ENCODE results near the gene GFER. TPM values are rescaled to one million over a fixed set of nuclear protein-coding genes. Genes with fewer than 3 reads are reported as not detected.

The GFER gene
- total and polyA plus RNA-seq, 10 of the 15 experiments (the other 5 are each of a cell fraction or from before 2014, with no cell fraction given): 2.4 to 57.7 (median 31.3) TPM

DNA sequence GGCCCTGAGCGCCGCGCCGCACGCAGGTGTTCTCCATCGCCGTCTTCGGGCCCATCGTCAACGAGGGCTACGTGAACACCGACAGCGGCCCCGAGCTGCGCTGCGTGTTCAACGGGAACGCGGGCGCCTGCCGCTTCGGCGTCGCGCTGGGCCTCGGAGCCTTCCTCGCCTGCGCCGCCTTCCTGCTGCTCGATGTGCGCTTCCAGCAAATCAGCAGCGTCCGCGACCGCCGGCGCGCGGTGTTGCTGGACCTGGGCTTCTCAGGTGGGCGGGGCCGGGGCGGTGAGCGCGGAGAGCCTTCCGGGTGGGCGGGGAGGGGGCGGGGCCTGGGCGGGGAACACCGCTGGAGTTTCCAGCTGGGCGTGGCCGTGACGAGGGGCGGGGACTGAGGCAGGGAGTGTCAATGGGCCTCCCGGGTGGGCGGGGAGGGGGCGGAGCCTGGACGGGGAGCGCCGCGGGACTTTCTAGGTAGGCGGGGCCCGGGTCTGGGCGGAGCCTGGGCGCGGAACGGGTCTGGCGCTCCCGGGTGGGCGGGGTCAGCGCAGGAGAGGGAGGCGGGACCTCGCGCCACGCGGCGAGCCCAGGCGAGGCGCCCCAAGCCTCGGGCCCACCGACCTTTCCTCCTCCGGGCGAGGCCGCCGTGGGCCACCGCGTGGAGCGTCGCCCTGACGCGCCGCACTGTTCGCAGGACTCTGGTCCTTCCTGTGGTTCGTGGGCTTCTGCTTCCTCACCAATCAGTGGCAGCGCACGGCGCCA, 8.1 kb downstream of the GFER start (continued):
- TF ChIP-seq, protein P1, sequence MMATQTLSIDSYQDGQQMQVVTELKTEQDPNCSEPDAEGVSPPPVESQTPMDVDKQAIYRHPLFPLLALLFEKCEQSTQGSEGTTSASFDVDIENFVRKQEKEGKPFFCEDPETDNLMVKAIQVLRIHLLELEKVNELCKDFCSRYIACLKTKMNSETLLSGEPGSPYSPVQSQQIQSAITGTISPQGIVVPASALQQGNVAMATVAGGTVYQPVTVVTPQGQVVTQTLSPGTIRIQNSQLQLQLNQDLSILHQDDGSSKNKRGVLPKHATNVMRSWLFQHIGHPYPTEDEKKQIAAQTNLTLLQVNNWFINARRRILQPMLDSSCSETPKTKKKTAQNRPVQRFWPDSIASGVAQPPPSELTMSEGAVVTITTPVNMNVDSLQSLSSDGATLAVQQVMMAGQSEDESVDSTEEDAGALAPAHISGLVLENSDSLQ (IDR thresholded peaks at IDR 0.05): no peak; the same call in 1 of the 2 replicates
- TF ChIP-seq, protein P2, sequence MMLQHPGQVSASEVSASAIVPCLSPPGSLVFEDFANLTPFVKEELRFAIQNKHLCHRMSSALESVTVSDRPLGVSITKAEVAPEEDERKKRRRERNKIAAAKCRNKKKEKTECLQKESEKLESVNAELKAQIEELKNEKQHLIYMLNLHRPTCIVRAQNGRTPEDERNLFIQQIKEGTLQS (IDR thresholded peaks at IDR 0.05; ENCODE audit: borderline replicate concordance, extremely low read depth, low read depth, low read length): no peak
- TF ChIP-seq, protein P3, sequence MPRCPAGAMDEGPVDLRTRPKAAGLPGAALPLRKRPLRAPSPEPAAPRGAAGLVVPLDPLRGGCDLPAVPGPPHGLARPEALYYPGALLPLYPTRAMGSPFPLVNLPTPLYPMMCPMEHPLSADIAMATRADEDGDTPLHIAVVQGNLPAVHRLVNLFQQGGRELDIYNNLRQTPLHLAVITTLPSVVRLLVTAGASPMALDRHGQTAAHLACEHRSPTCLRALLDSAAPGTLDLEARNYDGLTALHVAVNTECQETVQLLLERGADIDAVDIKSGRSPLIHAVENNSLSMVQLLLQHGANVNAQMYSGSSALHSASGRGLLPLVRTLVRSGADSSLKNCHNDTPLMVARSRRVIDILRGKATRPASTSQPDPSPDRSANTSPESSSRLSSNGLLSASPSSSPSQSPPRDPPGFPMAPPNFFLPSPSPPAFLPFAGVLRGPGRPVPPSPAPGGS (IDR thresholded peaks at IDR 0.05; ENCODE audit: borderline replicate concordance, insufficient read depth, low read depth, low read length, poor library complexity, severe bottlenecking): peak; percentile 10
- TF ChIP-seq NFYA (IDR thresholded peaks at IDR 0.05; ENCODE audit: borderline replicate concordance, low read depth, low read length) (no peak), NFYB (IDR thresholded peaks at IDR 0.05; ENCODE audit: insufficient read depth, low read depth, low read length) (0 out of 2 replicates have a peak, but pooled peaks have one; percentile 32), NR2F1 (conservative IDR thresholded peaks at IDR 0.05) (peak; percentile 17), GATAD2B (conservative IDR thresholded peaks at IDR 0.05; ENCODE audit: low read depth) (peak; percentile 73), ESRRA (IDR thresholded peaks at IDR 0.05; ENCODE audit: low read length) (no peak), RB1 (IDR thresholded peaks at IDR 0.05; ENCODE audit: borderline replicate concordance) (peak; percentile 11; the same call in 1 of the 2 replicates), EGR1 (IDR thresholded peaks at IDR 0.05; ENCODE audit: borderline replicate concordance in 1 of 2, low read depth in 2 of 2, low read length in 2 of 2) (peak in 1 of 2 experiments; percentile 42; a peak in 2 of 3 replicates), RUNX3 (IDR thresholded peaks at IDR 0.05; ENCODE audit: low read length) (no peak), HCFC1 (IDR thresholded peaks at IDR 0.05; ENCODE audit: low read length) (no peak), LARP7 (IDR thresholded peaks at IDR 0.05) (peak; percentile 56; the same call in 1 of the 2 replicates), NR2C1 (IDR thresholded peaks at IDR 0.05) (no peak)
- TF ChIP-seq, protein P4, sequence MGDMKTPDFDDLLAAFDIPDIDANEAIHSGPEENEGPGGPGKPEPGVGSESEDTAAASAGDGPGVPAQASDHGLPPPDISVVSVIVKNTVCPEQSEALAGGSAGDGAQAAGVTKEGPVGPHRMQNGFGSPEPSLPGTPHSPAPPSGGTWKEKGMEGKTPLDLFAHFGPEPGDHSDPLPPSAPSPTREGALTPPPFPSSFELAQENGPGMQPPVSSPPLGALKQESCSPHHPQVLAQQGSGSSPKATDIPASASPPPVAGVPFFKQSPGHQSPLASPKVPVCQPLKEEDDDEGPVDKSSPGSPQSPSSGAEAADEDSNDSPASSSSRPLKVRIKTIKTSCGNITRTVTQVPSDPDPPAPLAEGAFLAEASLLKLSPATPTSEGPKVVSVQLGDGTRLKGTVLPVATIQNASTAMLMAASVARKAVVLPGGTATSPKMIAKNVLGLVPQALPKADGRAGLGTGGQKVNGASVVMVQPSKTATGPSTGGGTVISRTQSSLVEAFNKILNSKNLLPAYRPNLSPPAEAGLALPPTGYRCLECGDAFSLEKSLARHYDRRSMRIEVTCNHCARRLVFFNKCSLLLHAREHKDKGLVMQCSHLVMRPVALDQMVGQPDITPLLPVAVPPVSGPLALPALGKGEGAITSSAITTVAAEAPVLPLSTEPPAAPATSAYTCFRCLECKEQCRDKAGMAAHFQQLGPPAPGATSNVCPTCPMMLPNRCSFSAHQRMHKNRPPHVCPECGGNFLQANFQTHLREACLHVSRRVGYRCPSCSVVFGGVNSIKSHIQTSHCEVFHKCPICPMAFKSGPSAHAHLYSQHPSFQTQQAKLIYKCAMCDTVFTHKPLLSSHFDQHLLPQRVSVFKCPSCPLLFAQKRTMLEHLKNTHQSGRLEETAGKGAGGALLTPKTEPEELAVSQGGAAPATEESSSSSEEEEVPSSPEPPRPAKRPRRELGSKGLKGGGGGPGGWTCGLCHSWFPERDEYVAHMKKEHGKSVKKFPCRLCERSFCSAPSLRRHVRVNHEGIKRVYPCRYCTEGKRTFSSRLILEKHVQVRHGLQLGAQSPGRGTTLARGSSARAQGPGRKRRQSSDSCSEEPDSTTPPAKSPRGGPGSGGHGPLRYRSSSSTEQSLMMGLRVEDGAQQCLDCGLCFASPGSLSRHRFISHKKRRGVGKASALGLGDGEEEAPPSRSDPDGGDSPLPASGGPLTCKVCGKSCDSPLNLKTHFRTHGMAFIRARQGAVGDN (IDR thresholded peaks at IDR 0.05): peak; percentile 93
- TF ChIP-seq, protein P5, sequence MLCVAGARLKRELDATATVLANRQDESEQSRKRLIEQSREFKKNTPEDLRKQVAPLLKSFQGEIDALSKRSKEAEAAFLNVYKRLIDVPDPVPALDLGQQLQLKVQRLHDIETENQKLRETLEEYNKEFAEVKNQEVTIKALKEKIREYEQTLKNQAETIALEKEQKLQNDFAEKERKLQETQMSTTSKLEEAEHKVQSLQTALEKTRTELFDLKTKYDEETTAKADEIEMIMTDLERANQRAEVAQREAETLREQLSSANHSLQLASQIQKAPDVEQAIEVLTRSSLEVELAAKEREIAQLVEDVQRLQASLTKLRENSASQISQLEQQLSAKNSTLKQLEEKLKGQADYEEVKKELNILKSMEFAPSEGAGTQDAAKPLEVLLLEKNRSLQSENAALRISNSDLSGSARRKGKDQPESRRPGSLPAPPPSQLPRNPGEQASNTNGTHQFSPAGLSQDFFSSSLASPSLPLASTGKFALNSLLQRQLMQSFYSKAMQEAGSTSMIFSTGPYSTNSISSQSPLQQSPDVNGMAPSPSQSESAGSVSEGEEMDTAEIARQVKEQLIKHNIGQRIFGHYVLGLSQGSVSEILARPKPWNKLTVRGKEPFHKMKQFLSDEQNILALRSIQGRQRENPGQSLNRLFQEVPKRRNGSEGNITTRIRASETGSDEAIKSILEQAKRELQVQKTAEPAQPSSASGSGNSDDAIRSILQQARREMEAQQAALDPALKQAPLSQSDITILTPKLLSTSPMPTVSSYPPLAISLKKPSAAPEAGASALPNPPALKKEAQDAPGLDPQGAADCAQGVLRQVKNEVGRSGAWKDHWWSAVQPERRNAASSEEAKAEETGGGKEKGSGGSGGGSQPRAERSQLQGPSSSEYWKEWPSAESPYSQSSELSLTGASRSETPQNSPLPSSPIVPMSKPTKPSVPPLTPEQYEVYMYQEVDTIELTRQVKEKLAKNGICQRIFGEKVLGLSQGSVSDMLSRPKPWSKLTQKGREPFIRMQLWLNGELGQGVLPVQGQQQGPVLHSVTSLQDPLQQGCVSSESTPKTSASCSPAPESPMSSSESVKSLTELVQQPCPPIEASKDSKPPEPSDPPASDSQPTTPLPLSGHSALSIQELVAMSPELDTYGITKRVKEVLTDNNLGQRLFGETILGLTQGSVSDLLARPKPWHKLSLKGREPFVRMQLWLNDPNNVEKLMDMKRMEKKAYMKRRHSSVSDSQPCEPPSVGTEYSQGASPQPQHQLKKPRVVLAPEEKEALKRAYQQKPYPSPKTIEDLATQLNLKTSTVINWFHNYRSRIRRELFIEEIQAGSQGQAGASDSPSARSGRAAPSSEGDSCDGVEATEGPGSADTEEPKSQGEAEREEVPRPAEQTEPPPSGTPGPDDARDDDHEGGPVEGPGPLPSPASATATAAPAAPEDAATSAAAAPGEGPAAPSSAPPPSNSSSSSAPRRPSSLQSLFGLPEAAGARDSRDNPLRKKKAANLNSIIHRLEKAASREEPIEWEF (IDR thresholded peaks at IDR 0.05; ENCODE audit: insufficient replicate concordance, low read depth, low read length): no peak
